WTC11 (cell line): Measurements from ENCODE around the gene PPP1R3D.

Experiments used
- CTCF ChIP-seq: fragments of 200-600 bp; IDR thresholded peaks from 2 replicates; pipeline ENCODE4 v1.8.0; 2022; ENCODE audit warnings: antibody characterized with exemption
- E2F5 ChIP-seq: sonication (generic); formaldehyde crosslinking; IDR thresholded peaks from 2 replicates; pipeline ENCODE4 v1.8.1; 2022; ENCODE audit warnings: mild to moderate bottlenecking, moderate library complexity, missing genetic modification reagents
- ERG ChIP-seq: fragments of 250-450 bp; sonication (Bioruptor Pico); IDR thresholded peaks from 2 replicates; pipeline ENCODE4 v1.8.0; 2021; ENCODE audit warnings: mild to moderate bottlenecking
- HMGA2 ChIP-seq: fragments of 250-450 bp; sonication (Bioruptor Pico); IDR thresholded peaks from 2 replicates; pipeline ENCODE4 v1.4.0; 2021; ENCODE audit warnings: mild to moderate bottlenecking, moderate library complexity
- ZNF512 ChIP-seq: sonication (generic); formaldehyde crosslinking; IDR thresholded peaks from 2 replicates; pipeline ENCODE4 v1.8.1; 2022; ENCODE audit warnings: missing genetic modification reagents, borderline replicate concordance
- TF ChIP-seq, protein P1 (sequence below): sonication (generic); formaldehyde crosslinking; IDR thresholded peaks from 2 replicates; pipeline ENCODE4 v1.8.0; 2023; ENCODE audit warnings: missing genetic modification reagents
- TF ChIP-seq, protein P2 (sequence below): sonication (generic); formaldehyde crosslinking; IDR thresholded peaks from 2 replicates; pipeline ENCODE4 v1.8.0; 2022; ENCODE audit warnings: mild to moderate bottlenecking, missing genetic modification reagents

DNA sequence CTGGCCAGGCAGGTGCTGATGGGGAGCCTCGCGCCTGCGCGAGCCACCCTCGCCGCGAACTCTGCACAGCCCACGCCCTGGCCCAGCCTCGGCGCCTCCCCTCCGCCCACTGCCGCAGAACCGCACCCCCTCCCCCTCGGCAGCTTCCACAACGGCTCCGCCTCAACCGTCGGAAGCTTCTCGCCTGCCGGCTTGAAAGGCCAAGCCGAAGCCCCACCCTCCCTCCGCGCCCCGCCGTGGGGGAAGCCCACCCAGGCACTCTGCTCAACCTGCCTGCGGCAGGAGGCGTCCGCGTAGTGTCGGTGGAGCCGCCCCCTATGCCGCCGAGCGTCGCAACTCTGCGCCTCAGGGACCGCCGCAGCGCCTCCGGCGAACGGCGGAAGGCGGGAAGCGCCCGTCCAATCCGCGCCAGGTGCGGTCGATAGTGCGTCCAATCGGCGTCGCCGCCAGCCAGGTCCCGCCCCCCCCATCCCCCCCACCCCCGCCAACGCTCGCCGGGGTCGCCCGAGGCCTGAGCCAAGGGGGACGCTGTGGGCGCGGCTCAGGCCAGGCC is 6.7 kb downstream of the PPP1R3D start, which contains the start of gene SYCP2:
- TF ChIP-seq, protein P1, sequence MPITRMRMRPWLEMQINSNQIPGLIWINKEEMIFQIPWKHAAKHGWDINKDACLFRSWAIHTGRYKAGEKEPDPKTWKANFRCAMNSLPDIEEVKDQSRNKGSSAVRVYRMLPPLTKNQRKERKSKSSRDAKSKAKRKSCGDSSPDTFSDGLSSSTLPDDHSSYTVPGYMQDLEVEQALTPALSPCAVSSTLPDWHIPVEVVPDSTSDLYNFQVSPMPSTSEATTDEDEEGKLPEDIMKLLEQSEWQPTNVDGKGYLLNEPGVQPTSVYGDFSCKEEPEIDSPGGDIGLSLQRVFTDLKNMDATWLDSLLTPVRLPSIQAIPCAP (CRISPR knock-in tag) = no peak
- TF ChIP-seq ZNF512 (no peak), ERG (CRISPR knock-in tag) (no peak), HMGA2 (CRISPR knock-in tag) (no peak), CTCF (no peak), E2F5 (CRISPR knock-in tag) (no peak)
- TF ChIP-seq, protein P2, sequence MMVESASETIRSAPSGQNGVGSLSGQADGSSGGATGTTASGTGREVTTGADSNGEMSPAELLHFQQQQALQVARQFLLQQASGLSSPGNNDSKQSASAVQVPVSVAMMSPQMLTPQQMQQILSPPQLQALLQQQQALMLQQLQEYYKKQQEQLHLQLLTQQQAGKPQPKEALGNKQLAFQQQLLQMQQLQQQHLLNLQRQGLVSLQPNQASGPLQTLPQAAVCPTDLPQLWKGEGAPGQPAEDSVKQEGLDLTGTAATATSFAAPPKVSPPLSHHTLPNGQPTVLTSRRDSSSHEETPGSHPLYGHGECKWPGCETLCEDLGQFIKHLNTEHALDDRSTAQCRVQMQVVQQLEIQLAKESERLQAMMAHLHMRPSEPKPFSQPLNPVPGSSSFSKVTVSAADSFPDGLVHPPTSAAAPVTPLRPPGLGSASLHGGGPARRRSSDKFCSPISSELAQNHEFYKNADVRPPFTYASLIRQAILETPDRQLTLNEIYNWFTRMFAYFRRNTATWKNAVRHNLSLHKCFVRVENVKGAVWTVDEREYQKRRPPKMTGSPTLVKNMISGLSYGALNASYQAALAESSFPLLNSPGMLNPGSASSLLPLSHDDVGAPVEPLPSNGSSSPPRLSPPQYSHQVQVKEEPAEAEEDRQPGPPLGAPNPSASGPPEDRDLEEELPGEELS (CRISPR knock-in tag) = no peak
